Natural killer cell (primary cell): ENCODE measurements around the gene IGFBP5. TPM values are rescaled to one million over a fixed set of nuclear protein-coding genes. Genes with fewer than 3 reads are reported as not detected.
A peak's percentile ranks its signal among the peaks of the same experiment; 100 is the strongest.

Experiments used
- ATAC-seq, 3 donors: fragments of 150-1000 bp in 2 of 3; fragments of 200-7000 bp in 1 of 3; cut with Tn5 transposase; 1 replicate in 1 of 3; 2 replicates in 2 of 3; pipeline ENCODE4 v1.10.0; 2021; ENCODE audit warnings: mild to moderate bottlenecking in 2 of 3, moderate library complexity in 2 of 3
- DNase-seq, 2 donors: peaks; one replicate each; pipeline versions ENCODE4 v3.0.0 to v3.0.0-alpha.2; 2013 to 2021; ENCODE audit warnings: mixed read lengths in 1 of 2
- H3K27ac ChIP-seq: one replicate; pipeline ENCODE4 v1.5.1; 2013; ENCODE audit warnings: mild to moderate bottlenecking, low read length
- H3K27me3 ChIP-seq: one replicate; pipeline ENCODE4 v1.6.1; 2013; ENCODE audit warnings: low read length; ENCODE audit not compliant: control insufficient read depth, insufficient read depth
- H3K36me3 ChIP-seq: one replicate; pipeline ENCODE4 v1.6.1; 2013; ENCODE audit warnings: low read length; ENCODE audit not compliant: control insufficient read depth, insufficient read depth
- H3K4me1 ChIP-seq: one replicate; pipeline ENCODE4 v1.6.1; 2013; ENCODE audit warnings: low read length; ENCODE audit not compliant: control insufficient read depth, insufficient read depth
- H3K4me3 ChIP-seq: one replicate; pipeline ENCODE4 v1.5.1; 2013; ENCODE audit warnings: low read length
- H3K9me3 ChIP-seq: one replicate; pipeline ENCODE4 v1.6.1; 2013; ENCODE audit warnings: low read length; ENCODE audit not compliant: control insufficient read depth, insufficient read depth
- H3K27ac Mint-ChIP-seq, 2 donors: one replicate each; pipeline ENCODE4 v1.8.0; 2022; ENCODE audit warnings: mild to moderate bottlenecking in 2 of 2, mixed read lengths in 2 of 2, moderate library complexity in 1 of 2
- H3K27me3 Mint-ChIP-seq, 2 donors: one replicate each; pipeline ENCODE4 v1.8.0; 2022; ENCODE audit warnings: low read depth in 2 of 2, mixed read lengths in 2 of 2
- H3K36me3 Mint-ChIP-seq: one replicate; pipeline ENCODE4 v1.8.0; 2022; ENCODE audit warnings: mixed read lengths
- H3K4me1 Mint-ChIP-seq, 2 donors: one replicate each; pipeline ENCODE4 v1.8.0; 2022; ENCODE audit warnings: mixed read lengths in 2 of 2
- H3K4me3 Mint-ChIP-seq: one replicate; pipeline ENCODE4 v1.8.0; 2022; ENCODE audit warnings: mild to moderate bottlenecking, moderate library complexity, mixed read lengths
- H3K9me3 Mint-ChIP-seq, 2 donors: one replicate each; pipeline ENCODE4 v1.8.0; 2022; ENCODE audit warnings: mixed read lengths in 2 of 2
- WGBS: methylation state at CpG from one replicate; pipeline ENCODE4 v1.1.7; 2013; ENCODE audit warnings: missing lambda C conversion rate; ENCODE audit not compliant: insufficient coverage; 5-methylcytosine and 5-hydroxymethylcytosine counted together
- intact Hi-C: fragments of 100-400 bp; cut with micrococcal nuclease; formaldehyde crosslinking; loops from one replicate; pipeline ENCODE4 v1.14.2; 2022
- total RNA-seq, 4 donors: library from RNA; stranded (reverse); fragments of 120-200 nt in 1 of 4; gene quantifications; one replicate each; pipeline versions ENCODE4 v1.2.3 to v1.2.4, GENCODE V29; 2013 to 2022
- TF ChIP-seq, protein P1 (sequence below): fragments of 200-600 bp; IDR thresholded peaks from one replicate; pipeline ENCODE4 v1.8.0; 2022; ENCODE audit warnings: antibody characterized with exemption

Gene IGFBP5
- total RNA-seq, 3 donors from 2014 or later (not counting 1 experiment from before 2014, with no cell fraction given) = not detected

GRCh38 chr2:216636551-216637450 lies 58.5 kb downstream of the IGFBP5 start:
- intact Hi-C loops = no loop called here
- Histone ChIP-seq H3K27me3 (peaks cover 37% of the 10 kb centered on the region), H3K4me1 (peaks cover 29% of the 10 kb centered on the region), H3K4me3 (no peak overlapping the region), H3K27ac (no peak overlapping the region), H3K36me3 (no peaks in the 10 kb centered on the region), H3K9me3 (no peaks in the 10 kb centered on the region)
- TF ChIP-seq, protein P1, sequence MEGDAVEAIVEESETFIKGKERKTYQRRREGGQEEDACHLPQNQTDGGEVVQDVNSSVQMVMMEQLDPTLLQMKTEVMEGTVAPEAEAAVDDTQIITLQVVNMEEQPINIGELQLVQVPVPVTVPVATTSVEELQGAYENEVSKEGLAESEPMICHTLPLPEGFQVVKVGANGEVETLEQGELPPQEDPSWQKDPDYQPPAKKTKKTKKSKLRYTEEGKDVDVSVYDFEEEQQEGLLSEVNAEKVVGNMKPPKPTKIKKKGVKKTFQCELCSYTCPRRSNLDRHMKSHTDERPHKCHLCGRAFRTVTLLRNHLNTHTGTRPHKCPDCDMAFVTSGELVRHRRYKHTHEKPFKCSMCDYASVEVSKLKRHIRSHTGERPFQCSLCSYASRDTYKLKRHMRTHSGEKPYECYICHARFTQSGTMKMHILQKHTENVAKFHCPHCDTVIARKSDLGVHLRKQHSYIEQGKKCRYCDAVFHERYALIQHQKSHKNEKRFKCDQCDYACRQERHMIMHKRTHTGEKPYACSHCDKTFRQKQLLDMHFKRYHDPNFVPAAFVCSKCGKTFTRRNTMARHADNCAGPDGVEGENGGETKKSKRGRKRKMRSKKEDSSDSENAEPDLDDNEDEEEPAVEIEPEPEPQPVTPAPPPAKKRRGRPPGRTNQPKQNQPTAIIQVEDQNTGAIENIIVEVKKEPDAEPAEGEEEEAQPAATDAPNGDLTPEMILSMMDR = no peak
- no peak for ATAC-seq
- Mint-ChIP-seq H3K27me3 (peaks cover 38 to 58% of the 10 kb centered on the region in 2 donors), H3K36me3 (no peaks in the 10 kb centered on the region), H3K4me1 (peaks cover 25 to 46% of the 10 kb centered on the region in 2 donors), H3K27ac (no peak overlapping the region), H3K9me3 (no peaks in the 10 kb centered on the region), H3K4me3 (peak overlapping the region; percentile 0)
- no peak for DNase-seq
- WGBS = 43% methylated on average over 29 of the region's 29 CpGs

DNA sequence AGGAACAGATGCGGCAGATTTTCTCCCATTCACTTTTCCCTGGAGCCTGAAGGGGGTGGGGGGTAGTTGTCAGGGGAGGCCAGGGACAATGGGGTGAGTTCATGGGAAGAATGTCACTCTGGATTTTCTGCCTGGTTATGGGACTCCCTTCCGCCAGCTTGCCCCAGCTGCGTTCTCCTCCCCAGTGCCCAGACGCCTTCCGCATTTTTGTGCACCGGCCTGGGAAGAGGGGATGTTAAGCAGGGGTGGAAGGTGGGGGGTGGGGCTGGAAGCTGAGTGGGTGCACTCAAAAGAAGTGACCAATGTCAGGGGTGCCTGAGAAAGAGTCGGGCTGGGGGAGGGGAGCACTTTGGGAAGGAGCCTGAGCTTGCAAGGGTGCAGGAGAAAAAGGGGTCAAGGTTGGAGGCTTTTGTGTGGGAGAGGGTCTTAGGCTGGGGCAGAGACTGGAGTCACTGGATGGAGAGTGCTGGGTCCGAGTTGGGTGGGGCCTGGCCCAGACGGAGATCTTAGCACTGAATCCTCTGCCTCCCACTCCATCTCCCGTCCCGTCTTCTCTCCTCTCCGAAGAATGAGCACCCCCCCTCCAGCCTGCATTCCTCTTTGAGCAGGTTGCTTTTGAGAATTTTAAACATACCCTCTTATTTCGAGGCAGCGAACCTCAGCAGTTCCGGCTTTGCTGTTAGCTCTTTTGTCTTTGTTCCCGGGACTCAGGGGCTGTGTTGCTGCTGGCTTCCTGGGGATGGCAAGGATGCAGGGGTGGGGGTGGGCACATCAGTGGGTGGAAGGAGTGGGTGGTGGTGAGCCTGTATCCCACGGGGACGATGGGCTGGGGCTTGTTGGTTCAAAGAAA lies 59.4 kb downstream of the IGFBP5 start:
- no peak overlapping the region for H3K4me3 ChIP-seq
- intact Hi-C loops = no loop called here
- H3K27me3 ChIP-seq = peaks cover 37% of the 10 kb centered on the region
- H3K4me1 ChIP-seq = peaks cover 29% of the 10 kb centered on the region
- ATAC-seq (no peak), DNase-seq (no peak)
- no peaks in the 10 kb centered on the region for H3K36me3 ChIP-seq
- no peak overlapping the region for H3K27ac ChIP-seq
- TF ChIP-seq, protein P1 = no peak
- Mint-ChIP-seq H3K4me1 (peaks cover 25 to 46% of the 10 kb centered on the region in 2 donors), H3K27ac (no peak overlapping the region), H3K9me3 (no peaks in the 10 kb centered on the region), H3K36me3 (no peaks in the 10 kb centered on the region), H3K4me3 (peak overlapping the region; percentile 83), H3K27me3 (peaks cover 38 to 62% of the 10 kb centered on the region in 2 donors)
- H3K9me3 ChIP-seq = no peaks in the 10 kb centered on the region
- 54% methylated on average over 18 of the region's 18 CpGs for WGBS

GRCh38 chr2:216635171-216635570 lies 60.2 kb downstream of the IGFBP5 start:
- H3K9me3 Mint-ChIP-seq = no peaks in the 10 kb centered on the region
- peaks cover 39 to 62% of the 10 kb centered on the region in 2 donors for H3K27me3 Mint-ChIP-seq
- WGBS = 5% methylated on average over 7 of the region's 7 CpGs
- Histone ChIP-seq H3K9me3 (no peaks in the 10 kb centered on the region), H3K36me3 (no peaks in the 10 kb centered on the region), H3K4me3 (no peak overlapping the region), H3K4me1 (peaks cover 29% of the 10 kb centered on the region), H3K27ac (no peak overlapping the region), H3K27me3 (peaks cover 37% of the 10 kb centered on the region)
- peaks cover 25 to 46% of the 10 kb centered on the region in 2 donors for H3K4me1 Mint-ChIP-seq
- no peak for DNase-seq
- H3K27ac Mint-ChIP-seq = no peak overlapping the region
- intact Hi-C loops = no loop called here
- no peak for ATAC-seq
- no peaks in the 10 kb centered on the region for H3K36me3 Mint-ChIP-seq
- peak overlapping the region; percentile 83 for H3K4me3 Mint-ChIP-seq
- TF ChIP-seq, protein P1 = no peak
